Measurements from ENCODE around the gene STC2. TPM values are rescaled to one million over a fixed set of nuclear protein-coding genes. Genes with fewer than 3 reads are reported as not detected.

Gene STC2
- total RNA-seq, 1 experiment from 2014 or later: 224 TPM

DNA sequence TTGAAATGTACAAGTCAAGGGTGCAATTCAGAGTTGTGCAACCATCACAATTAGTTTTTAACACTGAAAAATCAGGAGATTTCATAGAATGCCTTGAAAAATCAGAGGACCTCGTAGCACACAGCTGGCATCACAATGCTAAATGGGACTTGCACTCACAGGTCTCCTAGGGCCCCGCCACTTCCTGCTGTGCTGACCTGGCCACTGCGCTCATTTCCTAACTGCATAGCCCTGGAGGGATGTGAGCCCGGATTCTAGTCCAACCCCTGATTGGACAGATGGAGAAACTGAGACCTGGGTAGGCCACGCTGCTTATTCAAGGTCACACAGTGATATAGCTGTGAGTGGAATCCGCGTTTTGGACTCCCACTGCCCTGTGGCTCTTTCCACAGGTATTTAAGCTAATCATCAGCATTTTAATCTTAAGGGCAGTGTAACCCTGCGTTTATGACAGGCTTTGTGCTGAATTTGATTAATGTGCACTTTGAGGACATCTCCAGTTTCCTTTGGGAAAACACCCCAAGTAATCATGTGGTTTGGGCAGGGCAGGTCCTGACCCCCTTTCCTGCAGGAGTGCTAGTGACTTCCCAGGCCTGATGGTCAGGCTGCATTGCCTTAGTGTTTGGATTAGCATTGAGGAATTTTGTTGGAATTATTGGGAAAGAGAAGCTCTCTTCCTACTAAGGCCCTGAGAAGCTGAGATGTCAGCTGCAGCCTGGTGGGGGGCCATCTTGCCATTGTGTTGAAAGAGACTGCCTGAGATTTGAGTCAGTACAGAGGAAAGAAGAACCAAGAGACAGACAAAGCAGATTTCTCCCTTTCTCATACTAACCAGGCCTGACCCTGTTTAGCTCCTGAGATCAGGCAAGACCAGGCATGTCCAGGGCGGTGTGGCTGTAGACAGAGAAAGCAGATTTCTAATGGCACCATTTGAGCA is 36.2 kb downstream of the STC2 start:
- Histone ChIP-seq H3K36me3 (ENCODE audit: control insufficient read depth, insufficient read depth, low read length) (no peaks in the 10 kb centered on the region), H3K27me3 (replicated peaks; ENCODE audit: control insufficient read depth, insufficient read depth, low read length) (no peaks in the 10 kb centered on the region; the same call in 1 of the 2 replicates), H3K4me3 (ENCODE audit: low read depth, low read length) (no peak overlapping the region), H3K4me1 (peaks cover 26% of the 10 kb centered on the region), H3K9me3 (no peaks in the 10 kb centered on the region)
- H3K4me1 Mint-ChIP-seq (ENCODE audit: low read depth, unreplicated experiment): peaks cover 20% of the 10 kb centered on the region
- no TSS peak for BruUV-seq (replicated peaks)
- DNase-seq: no peak
- H3K4me3 Mint-ChIP-seq (ENCODE audit: unreplicated experiment): no peak overlapping the region
- H3K36me3 Mint-ChIP-seq (ENCODE audit: insufficient read depth, unreplicated experiment): no peaks in the 10 kb centered on the region
- ChIA-PET POLR2A (interaction anchor here (1.1 kb wide), 1 partner anchor 36 kb away, joined by 3 read pairs; the partner anchor contains the start of gene STC2), CTCF (interaction anchor here (1.1 to 4.1 kb wide), 2 partner anchors 8 to 38 kb away, joined by 5 to 120 read pairs; partner anchors contain the start of gene STC2)
- intact Hi-C loops (cut with micrococcal nuclease; ENCODE audit: unreplicated experiment): loop anchor here (5.0 kb wide), 1 partner anchor 105 kb away; no protein-coding TSS in a partner anchor
- H3K9me3 Mint-ChIP-seq (ENCODE audit: unreplicated experiment): no peaks in the 10 kb centered on the region
- H3K27me3 Mint-ChIP-seq (ENCODE audit: insufficient read depth, unreplicated experiment): peaks cover 6% of the 10 kb centered on the region
- no peak overlapping the region for H3K27ac Mint-ChIP-seq (ENCODE audit: unreplicated experiment)
- TF ChIP-seq, protein P1, sequence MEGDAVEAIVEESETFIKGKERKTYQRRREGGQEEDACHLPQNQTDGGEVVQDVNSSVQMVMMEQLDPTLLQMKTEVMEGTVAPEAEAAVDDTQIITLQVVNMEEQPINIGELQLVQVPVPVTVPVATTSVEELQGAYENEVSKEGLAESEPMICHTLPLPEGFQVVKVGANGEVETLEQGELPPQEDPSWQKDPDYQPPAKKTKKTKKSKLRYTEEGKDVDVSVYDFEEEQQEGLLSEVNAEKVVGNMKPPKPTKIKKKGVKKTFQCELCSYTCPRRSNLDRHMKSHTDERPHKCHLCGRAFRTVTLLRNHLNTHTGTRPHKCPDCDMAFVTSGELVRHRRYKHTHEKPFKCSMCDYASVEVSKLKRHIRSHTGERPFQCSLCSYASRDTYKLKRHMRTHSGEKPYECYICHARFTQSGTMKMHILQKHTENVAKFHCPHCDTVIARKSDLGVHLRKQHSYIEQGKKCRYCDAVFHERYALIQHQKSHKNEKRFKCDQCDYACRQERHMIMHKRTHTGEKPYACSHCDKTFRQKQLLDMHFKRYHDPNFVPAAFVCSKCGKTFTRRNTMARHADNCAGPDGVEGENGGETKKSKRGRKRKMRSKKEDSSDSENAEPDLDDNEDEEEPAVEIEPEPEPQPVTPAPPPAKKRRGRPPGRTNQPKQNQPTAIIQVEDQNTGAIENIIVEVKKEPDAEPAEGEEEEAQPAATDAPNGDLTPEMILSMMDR (IDR thresholded peaks at IDR 0.05; ENCODE audit: insufficient read depth in 1 of 2, low read depth in 1 of 2, low read length in 1 of 2, severe bottlenecking in 1 of 2, unreplicated experiment in 1 of 2): no peak

DNA sequence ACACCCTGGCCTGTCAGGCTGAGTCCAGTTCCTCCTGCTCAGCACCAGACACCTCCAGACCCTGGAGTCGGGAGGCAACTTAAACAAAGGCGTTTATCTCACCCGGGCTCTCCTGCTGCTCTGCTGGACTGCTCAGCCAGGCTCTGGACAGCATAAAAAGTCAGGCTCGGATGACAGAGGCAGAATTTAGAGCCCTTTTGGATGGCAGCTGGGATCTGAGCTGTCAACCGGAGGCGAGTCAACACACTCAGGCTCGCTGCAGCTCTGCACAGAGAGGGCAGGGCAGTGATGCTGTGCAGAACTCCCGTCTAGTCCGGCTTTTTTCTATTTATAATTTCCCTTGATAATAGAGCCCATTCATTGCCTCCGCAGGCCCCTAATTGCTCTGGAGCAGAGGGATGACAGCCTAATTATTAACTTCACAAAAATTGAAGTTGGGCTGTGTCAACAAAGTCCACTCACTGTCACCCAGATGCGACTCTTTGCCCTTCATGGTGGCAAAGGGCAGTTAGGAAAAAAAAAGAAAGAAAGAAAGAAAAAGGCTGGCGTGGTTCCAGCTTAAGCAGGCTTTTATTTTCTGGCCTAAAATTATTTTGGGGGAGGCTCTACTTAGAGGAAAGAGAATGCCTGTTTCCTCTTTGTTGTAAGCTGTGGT is 37.6 kb downstream of the STC2 start:
- CTCF ChIA-PET: no interaction called here
- TF ChIP-seq, protein P1 (IDR thresholded peaks at IDR 0.05; ENCODE audit: insufficient read depth in 1 of 2, low read depth in 1 of 2, low read length in 1 of 2, severe bottlenecking in 1 of 2, unreplicated experiment in 1 of 2): no peak
- Mint-ChIP-seq H3K4me3 (ENCODE audit: unreplicated experiment) (no peak overlapping the region), H3K36me3 (ENCODE audit: insufficient read depth, unreplicated experiment) (no peaks in the 10 kb centered on the region), H3K9me3 (ENCODE audit: unreplicated experiment) (no peaks in the 10 kb centered on the region), H3K27ac (ENCODE audit: unreplicated experiment) (no peak overlapping the region), H3K27me3 (ENCODE audit: insufficient read depth, unreplicated experiment) (peaks cover 7% of the 10 kb centered on the region), H3K4me1 (ENCODE audit: low read depth, unreplicated experiment) (peaks cover 13% of the 10 kb centered on the region)
- Histone ChIP-seq H3K4me3 (ENCODE audit: low read depth, low read length) (no peak overlapping the region), H3K27me3 (replicated peaks; ENCODE audit: control insufficient read depth, insufficient read depth, low read length) (no peaks in the 10 kb centered on the region; the same call in 1 of the 2 replicates), H3K4me1 (peaks cover 16% of the 10 kb centered on the region), H3K9me3 (no peaks in the 10 kb centered on the region), H3K36me3 (ENCODE audit: control insufficient read depth, insufficient read depth, low read length) (no peaks in the 10 kb centered on the region)
- no TSS peak for BruUV-seq (replicated peaks)
- POLR2A ChIA-PET: no interaction called here
- DNase-seq: no peak
- intact Hi-C loops (cut with micrococcal nuclease; ENCODE audit: unreplicated experiment): loop anchor here (5.0 kb wide), 1 partner anchor 107 kb away; no protein-coding TSS in a partner anchor

DNA sequence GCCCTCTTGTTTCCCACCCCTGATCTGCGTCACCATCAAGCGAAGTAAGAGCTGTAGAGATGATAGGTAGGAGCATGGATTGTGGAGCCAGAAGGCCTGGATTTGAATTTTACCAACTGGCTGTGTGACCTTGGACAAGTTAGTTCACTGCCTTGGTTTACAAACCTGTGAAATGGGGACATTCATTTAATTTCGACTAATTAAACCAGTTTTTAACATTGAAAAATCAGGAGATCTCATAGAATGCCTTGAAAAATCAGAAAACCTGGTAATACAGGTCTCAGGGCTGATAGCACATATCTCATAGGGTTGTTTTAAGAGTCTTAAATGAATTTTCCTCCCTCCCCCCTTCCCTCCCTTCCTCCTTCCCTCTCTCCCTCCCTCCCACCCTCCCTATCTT is 38.8 kb downstream of the STC2 start:
- DNase-seq: no peak
- Histone ChIP-seq H3K27me3 (replicated peaks; ENCODE audit: control insufficient read depth, insufficient read depth, low read length) (no peaks in the 10 kb centered on the region; the same call in 1 of the 2 replicates), H3K9me3 (no peaks in the 10 kb centered on the region), H3K36me3 (ENCODE audit: control insufficient read depth, insufficient read depth, low read length) (no peaks in the 10 kb centered on the region), H3K4me1 (peaks cover 9% of the 10 kb centered on the region), H3K4me3 (ENCODE audit: low read depth, low read length) (no peak overlapping the region)
- BruUV-seq (replicated peaks): no TSS peak
- peaks cover 12% of the 10 kb centered on the region for H3K27me3 Mint-ChIP-seq (ENCODE audit: insufficient read depth, unreplicated experiment)
- H3K4me3 Mint-ChIP-seq (ENCODE audit: unreplicated experiment): no peak overlapping the region
- H3K9me3 Mint-ChIP-seq (ENCODE audit: unreplicated experiment): peaks cover 11% of the 10 kb centered on the region
- no peak overlapping the region for H3K27ac Mint-ChIP-seq (ENCODE audit: unreplicated experiment)
- ChIA-PET CTCF (no interaction called here), POLR2A (no interaction called here)
- H3K4me1 Mint-ChIP-seq (ENCODE audit: low read depth, unreplicated experiment): peaks cover 11% of the 10 kb centered on the region
- intact Hi-C loops (cut with micrococcal nuclease; ENCODE audit: unreplicated experiment): no loop called here
- H3K36me3 Mint-ChIP-seq (ENCODE audit: insufficient read depth, unreplicated experiment): no peaks in the 10 kb centered on the region
- TF ChIP-seq, protein P1 (IDR thresholded peaks at IDR 0.05; ENCODE audit: insufficient read depth in 1 of 2, low read depth in 1 of 2, low read length in 1 of 2, severe bottlenecking in 1 of 2, unreplicated experiment in 1 of 2): no peak

All from Caco-2 (cell line).